Ovary (tissue), 9 donors: ENCODE results near the gene PLEKHA7. TPM values are rescaled to one million over a fixed set of nuclear protein-coding genes. Genes with fewer than 3 reads are reported as not detected.
A peak's percentile ranks its signal among the peaks of the same experiment; 100 is the strongest.

ENCODE experiments used
- DNase-seq, 5 donors: peaks; one replicate each; pipeline ENCODE4 v3.0.0-alpha.2; 2019 to 2020
- H3K27ac ChIP-seq, 2 donors: fragments of 200-600 bp; one replicate each; pipeline versions ENCODE4 v1.5.1 to v1.8.0; 2019 to 2022
- H3K27me3 ChIP-seq: fragments of 200-600 bp; one replicate; pipeline ENCODE4 v1.8.0; 2022
- H3K36me3 ChIP-seq: fragments of 200-600 bp; sonication (generic); one replicate; pipeline ENCODE4 v1.5.1; 2019
- H3K4me1 ChIP-seq: one replicate; pipeline ENCODE4 v1.8.1; 2013; ENCODE audit warnings: mild to moderate bottlenecking, moderate library complexity; ENCODE audit not compliant: insufficient read depth
- H3K4me3 ChIP-seq: fragments of 200-600 bp; sonication (generic); one replicate; pipeline ENCODE4 v1.5.1; 2017
- H3K9me3 ChIP-seq, 2 donors: fragments of 200-600 bp in 1 of 2; sonication (generic) in 1 of 2; one replicate each; pipeline versions ENCODE4 v1.5.1 to v1.8.1; 2013 to 2019; ENCODE audit warnings: mild to moderate bottlenecking in 1 of 2, moderate library complexity in 1 of 2
- CTCF ChIP-seq, 3 donors: fragments of 450-650 bp in 2 of 3; fragments of 200-600 bp in 1 of 3; IDR thresholded peaks; one replicate each; pipeline versions ENCODE4 v1.5.1 to v1.8.0; 2016 to 2022; ENCODE audit warnings: antibody characterized with exemption in 3 of 3, mild to moderate bottlenecking in 1 of 3
- EP300 ChIP-seq: sonication (generic); formaldehyde crosslinking; IDR thresholded peaks from one replicate; pipeline ENCODE4 v1.6.1; 2017; ENCODE audit warnings: antibody characterized with exemption
- POLR2A ChIP-seq: fragments of 450-650 bp; IDR thresholded peaks from one replicate; pipeline ENCODE4 v1.6.1; 2017; ENCODE audit warnings: antibody characterized with exemption, mild to moderate bottlenecking, moderate library complexity
- WGBS, 3 donors: extraction: QIAGEN DNeasy Blood & Tissue Kit in 1 of 3; methylation state at CpG; one replicate each; pipeline versions ENCODE4 v1.1.5 to v1.1.7; 2013 to 2017; 5-methylcytosine and 5-hydroxymethylcytosine counted together
- intact Hi-C, 4 donors: fragments of 100-400 bp; cut with DNase I; formaldehyde crosslinking; loops; one replicate each; pipeline versions ENCODE4 v1.11.0 to v1.15.1; 2022 to 2023
- polyA plus RNA-seq, 2 donors: library from polyadenylated mRNA; stranded (reverse); fragments of 200-250 nt in 1 of 2; fragments of 350-450 nt in 1 of 2; fragmentation: Illumina TruSeq in 1 of 2; extraction: RNeasy Lipid Tissue Mini Kit (QIAGEN cat#74804) in 1 of 2; gene quantifications; one replicate each; pipeline ENCODE4 v1.2.3, GENCODE V29; 2013 to 2014
- total RNA-seq, 7 donors: library from RNA; depleted of rRNA in 2 of 7; stranded (reverse); fragments of >200 nt in 2 of 7; fragmentation: NEBNext Ultra II Directional in 3 of 7; extraction: Animal tissue kit (Norgen Biotek cat#: 25700) in 3 of 7; gene quantifications; one replicate each; pipeline versions ENCODE4 v1.1.0 to v1.2.4, GENCODE V29; 2016 to 2023
- donor health status: DM: no; HTN: no; CAD: no; lungs with moderate emphysema.
- donor health status: DM: no; HTN: no; CAD: no.
- donor health status: Bipolar disorder and iron deficiency.
- donor health status: DM: yes; HTN: yes; CAD: no.
- donor health status: DM: no; HTN: no; CAD: no.
- donor health status: DM: yes; HTN: yes; CAD: no.

The PLEKHA7 gene
- total and polyA plus RNA-seq, 9 donors: 9.6 to 29.5 (median 15.9) TPM

- TF ChIP-seq CTCF (IDR thresholded peaks at IDR 0.05) (no peak), POLR2A (no peak), EP300 (no peak)
- Histone ChIP-seq H3K4me1 (peaks cover 13% of the 10 kb centered on the region), H3K36me3 (no peaks in the 10 kb centered on the region), H3K27ac (no peak overlapping the region), H3K4me3 (no peak overlapping the region), H3K9me3 (no peaks in the 10 kb centered on the region), H3K27me3 (no peaks in the 10 kb centered on the region)
- intact Hi-C loops: no loop called here
- 96 to 97% (median 96%) methylated on average over 5 of the region's 5 CpGs for WGBS, 3 donors
- no peak for DNase-seq
Observed at GRCh38 chr11:16876053-16876752, 138.0 kb downstream of the PLEKHA7 start.

GRCh38 chr11:16874275-16874975 lies 139.8 kb downstream of the PLEKHA7 start:
- H3K27me3 ChIP-seq: no peaks in the 10 kb centered on the region
- DNase-seq: no peak
- 91 to 96% (median 95%) methylated on average over 4 of the region's 4 CpGs for WGBS, 3 donors
- TF ChIP-seq EP300: no peak
- TF ChIP-seq CTCF (IDR thresholded peaks at IDR 0.05): no peak
- TF ChIP-seq POLR2A: no peak
- intact Hi-C loops: no loop called here
- H3K4me3 ChIP-seq: no peak overlapping the region
- H3K36me3 ChIP-seq: no peaks in the 10 kb centered on the region
- no peaks in the 10 kb centered on the region for H3K9me3 ChIP-seq
- no peak overlapping the region for H3K27ac ChIP-seq
- H3K4me1 ChIP-seq: peaks cover 4% of the 10 kb centered on the region

- no peak overlapping the region for H3K4me3 ChIP-seq
- no peak for TF ChIP-seq CTCF (IDR thresholded peaks at IDR 0.05)
- no peak for TF ChIP-seq POLR2A
- TF ChIP-seq EP300: no peak
- no peaks in the 10 kb centered on the region for H3K9me3 ChIP-seq
- DNase-seq: peak in 2 of 5 donors; percentile 24 to 41
- H3K4me1 ChIP-seq: peaks cover 4% of the 10 kb centered on the region
- H3K27me3 ChIP-seq: no peaks in the 10 kb centered on the region
- 3 to 13% (median 8%) methylated on average over 2 of the region's 2 CpGs for WGBS, 3 donors
- H3K27ac ChIP-seq: no peak overlapping the region
- intact Hi-C loops: no loop called here
- H3K36me3 ChIP-seq: no peaks in the 10 kb centered on the region
Observed at GRCh38 chr11:16873289-16873688, 140.9 kb downstream of the PLEKHA7 start.

GRCh38 chr11:16871368-16871767 lies 142.8 kb downstream of the PLEKHA7 start:
- TF ChIP-seq EP300 (no peak), CTCF (IDR thresholded peaks at IDR 0.05) (no peak), POLR2A (no peak)
- no peak for DNase-seq
- Histone ChIP-seq H3K36me3 (no peaks in the 10 kb centered on the region), H3K4me1 (no peaks in the 10 kb centered on the region), H3K9me3 (no peaks in the 10 kb centered on the region), H3K4me3 (no peak overlapping the region), H3K27ac (no peak overlapping the region), H3K27me3 (no peaks in the 10 kb centered on the region)
- intact Hi-C loops: no loop called here
- 10 to 19% (median 17%) methylated on average over 5 of the region's 5 CpGs for WGBS, 3 donors
